RWPE2 (cell line): ENCODE results near the gene DCST1.

ENCODE experiments used
- ATAC-seq: fragments of 200-7000 bp; cut with Tn5 transposase; 3 replicates; pipeline ENCODE4 v1.9.1; 2021; ENCODE audit warnings: low read depth
- DNase-seq: peaks from one replicate; pipeline ENCODE4 v3.0.0-alpha.2; 2020; ENCODE audit warnings: low spot score
- H3K27ac ChIP-seq: fragments of 450-650 bp; 2 replicates; pipeline ENCODE4 v1.5.1; 2017; ENCODE audit warnings: mild to moderate bottlenecking; ENCODE audit not compliant: poor library complexity, severe bottlenecking
- H3K27me3 ChIP-seq: fragments of 250-450 bp; sonication (Bioruptor Pico); 2 replicates; pipeline ENCODE4 v1.5.1; 2021; ENCODE audit warnings: mild to moderate bottlenecking, moderate library complexity; ENCODE audit not compliant: insufficient read depth, poor library complexity, severe bottlenecking
- H3K36me3 ChIP-seq: fragments of 250-450 bp; sonication (Bioruptor Pico); 2 replicates; pipeline ENCODE4 v1.5.1; 2020; ENCODE audit warnings: low read depth, mild to moderate bottlenecking, moderate library complexity
- H3K4me1 ChIP-seq: fragments of 250-450 bp; sonication (Bioruptor Pico); 2 replicates; pipeline ENCODE4 v1.5.1; 2021; ENCODE audit warnings: mild to moderate bottlenecking, moderate library complexity; ENCODE audit not compliant: insufficient read depth, poor library complexity, severe bottlenecking
- H3K4me3 ChIP-seq: fragments of 250-450 bp; sonication (Bioruptor Pico); 2 replicates; pipeline ENCODE4 v1.5.1; 2021; ENCODE audit warnings: mild to moderate bottlenecking, moderate library complexity; ENCODE audit not compliant: severe bottlenecking
- H3K9me3 ChIP-seq: fragments of 250-450 bp; sonication (Bioruptor Pico); 2 replicates; pipeline ENCODE4 v1.5.1; 2021; ENCODE audit warnings: mild to moderate bottlenecking, moderate library complexity; ENCODE audit not compliant: severe bottlenecking
- CTCF ChIP-seq: fragments of 450-650 bp; IDR thresholded peaks from one replicate; pipeline ENCODE4 v1.5.1; 2017; ENCODE audit warnings: mild to moderate bottlenecking, moderate library complexity; ENCODE audit not compliant: poor library complexity, severe bottlenecking

Gene DCST1

GRCh38 chr1:155043301-155043702, 9.7 kb downstream of the DCST1 start:
- Histone ChIP-seq H3K27ac (no peak overlapping the region), H3K27me3 (no peaks in the 10 kb centered on the region), H3K9me3 (no peaks in the 10 kb centered on the region), H3K4me1 (peaks cover 18% of the 10 kb centered on the region), H3K4me3 (no peak overlapping the region), H3K36me3 (no peaks in the 10 kb centered on the region)
- ATAC-seq (no peak), DNase-seq (peak; percentile 62)
- no peak for TF ChIP-seq CTCF

GRCh38 chr1:155043793-155044192, 10.2 kb downstream of the DCST1 start:
- Histone ChIP-seq H3K4me3 (no peak overlapping the region), H3K9me3 (no peaks in the 10 kb centered on the region), H3K27ac (no peak overlapping the region), H3K4me1 (peaks cover 13% of the 10 kb centered on the region), H3K36me3 (no peaks in the 10 kb centered on the region), H3K27me3 (no peaks in the 10 kb centered on the region)
- ATAC-seq (no peak), DNase-seq (no peak)
- TF ChIP-seq CTCF = no peak

- Histone ChIP-seq H3K4me3 (no peak overlapping the region), H3K9me3 (no peaks in the 10 kb centered on the region), H3K27ac (peak overlapping the region; percentile 8), H3K36me3 (no peaks in the 10 kb centered on the region), H3K27me3 (no peaks in the 10 kb centered on the region), H3K4me1 (peaks cover 8% of the 10 kb centered on the region)
- no peak for TF ChIP-seq CTCF
- DNase-seq (no peak), ATAC-seq (no peak)
Observed at GRCh38 chr1:155044365-155044764, 10.7 kb downstream of the DCST1 start.

- ATAC-seq = peak; percentile 88
- peaks cover 15% of the 10 kb centered on the region for H3K4me1 ChIP-seq
Observed at GRCh38 chr1:155044812-155045657, 11.4 kb downstream of the DCST1 start.

More at GRCh38 chr1:155044812-155045657, 11.4 kb downstream of the DCST1 start:
- TF ChIP-seq CTCF = peak; percentile 85
- H3K4me3 ChIP-seq = no peak overlapping the region
- no peaks in the 10 kb centered on the region for H3K9me3 ChIP-seq
- DNase-seq = peak; percentile 69
- H3K27me3 ChIP-seq = no peaks in the 10 kb centered on the region
- H3K27ac ChIP-seq = peak overlapping the region; percentile 8
- H3K36me3 ChIP-seq = no peaks in the 10 kb centered on the region
